ENCODE data around the gene ICE2. TPM values are rescaled to one million over a fixed set of nuclear protein-coding genes. Genes with fewer than 3 reads are reported as not detected.

Gene ICE2
- total and polyA plus RNA-seq, 5 donors from 2014 or later, result 37.1 to 52.2 (median 48.3) TPM

DNA sequence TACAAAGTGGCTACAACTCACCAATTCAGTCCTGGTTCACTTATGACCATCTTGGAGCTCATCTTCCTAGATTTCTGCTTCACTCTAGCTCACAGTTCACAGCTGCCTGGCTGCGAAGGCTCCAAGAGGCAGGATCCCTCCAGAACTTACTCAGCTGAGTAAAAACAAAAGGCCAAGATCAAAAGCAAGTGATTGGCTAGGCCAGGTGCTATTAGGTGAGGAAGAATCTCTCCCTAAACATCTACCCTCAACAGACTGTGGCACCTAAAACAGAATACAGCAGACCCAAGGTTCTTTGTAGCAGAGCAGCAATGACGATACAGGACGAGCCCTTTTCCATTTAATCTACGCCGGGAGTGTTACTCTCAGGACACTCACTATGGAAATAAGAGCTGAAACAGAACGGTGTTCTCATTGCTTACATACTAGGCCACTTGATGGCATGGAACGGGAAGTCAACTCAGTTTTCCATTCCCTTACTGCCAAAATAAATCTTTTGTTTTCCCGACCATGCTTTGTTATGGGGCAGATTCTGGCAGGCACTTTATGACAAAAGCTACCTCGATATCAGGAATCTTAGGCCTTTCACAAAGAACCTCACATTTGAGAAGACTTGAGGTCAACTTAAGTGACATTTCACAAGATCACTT, 901 bp downstream of the ICE2 start:
- DNase-seq, result peak in 1 of 3 donors; percentile 44
- H3K9me3 ChIP-seq (ENCODE audit: control insufficient read depth in 2 of 2, low read length in 2 of 2), result no peaks in the 10 kb centered on the region

DNA sequence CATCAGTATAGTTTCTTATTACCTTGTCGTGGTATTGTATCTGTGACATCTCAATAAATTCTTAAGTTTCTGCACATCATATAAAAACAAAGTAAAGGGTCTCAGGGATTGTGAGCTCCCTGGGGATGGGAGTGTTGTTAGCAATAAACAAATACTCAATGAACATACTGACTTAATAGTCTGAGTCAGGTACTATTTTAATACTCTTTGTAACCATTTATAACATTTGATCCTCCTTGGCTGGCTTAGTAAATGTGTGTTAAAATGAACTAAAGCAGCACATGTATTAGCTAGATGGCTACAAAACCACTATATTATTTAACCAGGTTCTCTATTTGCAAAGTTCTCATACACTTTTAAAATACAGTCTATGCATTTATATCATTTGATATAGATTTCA, 1.8 kb downstream of the ICE2 start:
- Mint-ChIP-seq H3K4me3 (peak overlapping the region in 3 of 4 donors; percentile 96 to 98 (median 97)), H3K27me3 (no peaks in the 10 kb centered on the region), H3K36me3 (peaks cover 19% of the 10 kb centered on the region), H3K27ac (peak overlapping the region in 1 of 3 donors; percentile 100), H3K9me3 (no peaks in the 10 kb centered on the region), H3K4me1 (peaks cover 29 to 79% (median 50%) of the 10 kb centered on the region in 4 donors)
- Histone ChIP-seq H3K4me1 (ENCODE audit: control insufficient read depth, insufficient read depth, low read length, poor library complexity, severe bottlenecking) (peaks cover 33% of the 10 kb centered on the region), H3K27ac (ENCODE audit: insufficient read depth, low read length, poor library complexity, severe bottlenecking) (no peak overlapping the region), H3K9me3 (ENCODE audit: control insufficient read depth in 2 of 2, low read length in 2 of 2) (no peaks in the 10 kb centered on the region), H3K4me3 (ENCODE audit: low read depth, low read length) (peak overlapping the region; percentile 87), H3K36me3 (ENCODE audit: control insufficient read depth, insufficient read depth, low read length) (peaks cover 27% of the 10 kb centered on the region), H3K27me3 (ENCODE audit: control insufficient read depth, insufficient read depth, low read length) (no peaks in the 10 kb centered on the region)
- ATAC-seq (ENCODE audit: low read depth in 2 of 2) (no peak), DNase-seq (no peak)

More for the DNA sequence above, 901 bp downstream of the ICE2 start:
- Histone ChIP-seq H3K27me3 (ENCODE audit: control insufficient read depth, insufficient read depth, low read length) (no peaks in the 10 kb centered on the region), H3K4me3 (ENCODE audit: low read depth, low read length) (peak overlapping the region; percentile 87), H3K4me1 (ENCODE audit: control insufficient read depth, insufficient read depth, low read length, poor library complexity, severe bottlenecking) (peaks cover 33% of the 10 kb centered on the region), H3K27ac (ENCODE audit: insufficient read depth, low read length, poor library complexity, severe bottlenecking) (peak overlapping the region; percentile 92), H3K36me3 (ENCODE audit: control insufficient read depth, insufficient read depth, low read length) (peaks cover 21% of the 10 kb centered on the region)
- Mint-ChIP-seq H3K9me3 (no peaks in the 10 kb centered on the region), H3K4me3 (peak overlapping the region; percentile 96 to 98 (median 98)), H3K4me1 (peaks cover 33 to 77% (median 51%) of the 10 kb centered on the region in 4 donors), H3K27me3 (no peaks in the 10 kb centered on the region), H3K36me3 (peaks cover 16% of the 10 kb centered on the region), H3K27ac (peak overlapping the region; percentile 98 to 100 (median 99))
- ATAC-seq (ENCODE audit: low read depth in 2 of 2), result no peak

GRCh38 chr15:60476713-60477112, 2.2 kb downstream of the ICE2 start:
- no peak overlapping the region for H3K27ac ChIP-seq (ENCODE audit: insufficient read depth, low read length, poor library complexity, severe bottlenecking)
- H3K27ac Mint-ChIP-seq, result peak overlapping the region in 1 of 3 donors; percentile 38

DNA sequence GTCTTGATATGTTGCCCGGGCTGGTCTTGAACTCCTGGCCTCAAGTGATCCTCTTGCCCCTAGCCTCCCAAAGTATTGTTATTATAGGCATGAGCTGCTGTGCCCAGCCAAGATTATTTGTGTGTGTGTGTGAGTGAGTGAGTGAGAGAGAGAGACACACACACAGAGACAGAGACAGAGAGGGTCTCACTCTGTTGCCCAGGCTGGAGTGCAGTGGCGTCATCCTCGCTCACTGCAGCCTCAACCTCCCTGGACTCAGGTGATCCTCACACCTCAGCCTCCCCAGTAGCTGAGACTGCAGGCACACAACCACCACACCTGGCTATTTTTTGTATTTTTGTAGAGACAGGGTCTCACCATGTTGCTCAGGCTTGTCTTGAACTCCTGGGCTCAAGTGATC, 5.8 kb downstream of the ICE2 start:
- ATAC-seq (ENCODE audit: low read depth in 2 of 2), result no peak

More at GRCh38 chr15:60476713-60477112, 2.2 kb downstream of the ICE2 start:
- H3K9me3 ChIP-seq (ENCODE audit: control insufficient read depth in 2 of 2, low read length in 2 of 2), result no peaks in the 10 kb centered on the region
- peak overlapping the region; percentile 87 for H3K4me3 ChIP-seq (ENCODE audit: low read depth, low read length)
- DNase-seq (no peak), ATAC-seq (ENCODE audit: low read depth in 2 of 2) (no peak)
- no peaks in the 10 kb centered on the region for H3K27me3 ChIP-seq (ENCODE audit: control insufficient read depth, insufficient read depth, low read length)
- Mint-ChIP-seq H3K9me3 (no peaks in the 10 kb centered on the region), H3K4me1 (peaks cover 24 to 77% (median 50%) of the 10 kb centered on the region in 4 donors), H3K27me3 (no peaks in the 10 kb centered on the region), H3K4me3 (peak overlapping the region in 3 of 4 donors; percentile 10 to 72 (median 39)), H3K36me3 (peaks cover 17% of the 10 kb centered on the region)
- H3K4me1 ChIP-seq (ENCODE audit: control insufficient read depth, insufficient read depth, low read length, poor library complexity, severe bottlenecking), result peaks cover 33% of the 10 kb centered on the region
- peaks cover 27% of the 10 kb centered on the region for H3K36me3 ChIP-seq (ENCODE audit: control insufficient read depth, insufficient read depth, low read length)

GRCh38 chr15:60471314-60471713, 7.6 kb downstream of the ICE2 start:
- H3K27ac Mint-ChIP-seq, result no peak overlapping the region

More for the DNA sequence above, 5.8 kb downstream of the ICE2 start:
- Histone ChIP-seq H3K9me3 (ENCODE audit: control insufficient read depth in 2 of 2, low read length in 2 of 2) (no peaks in the 10 kb centered on the region), H3K4me1 (ENCODE audit: control insufficient read depth, insufficient read depth, low read length, poor library complexity, severe bottlenecking) (peaks cover 14% of the 10 kb centered on the region), H3K27ac (ENCODE audit: insufficient read depth, low read length, poor library complexity, severe bottlenecking) (no peak overlapping the region), H3K27me3 (ENCODE audit: control insufficient read depth, insufficient read depth, low read length) (no peaks in the 10 kb centered on the region), H3K4me3 (ENCODE audit: low read depth, low read length) (no peak overlapping the region), H3K36me3 (ENCODE audit: control insufficient read depth, insufficient read depth, low read length) (peaks cover 50% of the 10 kb centered on the region)
- Mint-ChIP-seq H3K27ac (peak overlapping the region in 1 of 3 donors; percentile 27), H3K36me3 (peaks cover 30% of the 10 kb centered on the region), H3K4me3 (peak overlapping the region in 1 of 4 donors; percentile 17), H3K27me3 (no peaks in the 10 kb centered on the region), H3K4me1 (peaks cover 24 to 60% (median 45%) of the 10 kb centered on the region in 4 donors), H3K9me3 (no peaks in the 10 kb centered on the region)
- no peak for DNase-seq

GRCh38 chr15:60469893-60470641, 8.9 kb downstream of the ICE2 start:
- peaks cover 43% of the 10 kb centered on the region for H3K36me3 Mint-ChIP-seq
- ATAC-seq (ENCODE audit: low read depth in 2 of 2), result no peak
- peaks cover 70% of the 10 kb centered on the region for H3K36me3 ChIP-seq (ENCODE audit: control insufficient read depth, insufficient read depth, low read length)

More at GRCh38 chr15:60471314-60471713, 7.6 kb downstream of the ICE2 start:
- Mint-ChIP-seq H3K4me1 (peaks cover 21 to 42% (median 28%) of the 10 kb centered on the region in 4 donors), H3K27me3 (no peaks in the 10 kb centered on the region), H3K9me3 (no peaks in the 10 kb centered on the region), H3K36me3 (peaks cover 36% of the 10 kb centered on the region), H3K4me3 (no peak overlapping the region)
- ATAC-seq (ENCODE audit: low read depth in 2 of 2) (no peak), DNase-seq (no peak)
- H3K4me1 ChIP-seq (ENCODE audit: control insufficient read depth, insufficient read depth, low read length, poor library complexity, severe bottlenecking), result peaks cover 4% of the 10 kb centered on the region
- peaks cover 61% of the 10 kb centered on the region for H3K36me3 ChIP-seq (ENCODE audit: control insufficient read depth, insufficient read depth, low read length)
- H3K27ac ChIP-seq (ENCODE audit: insufficient read depth, low read length, poor library complexity, severe bottlenecking), result no peak overlapping the region
- no peaks in the 10 kb centered on the region for H3K9me3 ChIP-seq (ENCODE audit: control insufficient read depth in 2 of 2, low read length in 2 of 2)
- no peaks in the 10 kb centered on the region for H3K27me3 ChIP-seq (ENCODE audit: control insufficient read depth, insufficient read depth, low read length)
- H3K4me3 ChIP-seq (ENCODE audit: low read depth, low read length), result no peak overlapping the region

DNA sequence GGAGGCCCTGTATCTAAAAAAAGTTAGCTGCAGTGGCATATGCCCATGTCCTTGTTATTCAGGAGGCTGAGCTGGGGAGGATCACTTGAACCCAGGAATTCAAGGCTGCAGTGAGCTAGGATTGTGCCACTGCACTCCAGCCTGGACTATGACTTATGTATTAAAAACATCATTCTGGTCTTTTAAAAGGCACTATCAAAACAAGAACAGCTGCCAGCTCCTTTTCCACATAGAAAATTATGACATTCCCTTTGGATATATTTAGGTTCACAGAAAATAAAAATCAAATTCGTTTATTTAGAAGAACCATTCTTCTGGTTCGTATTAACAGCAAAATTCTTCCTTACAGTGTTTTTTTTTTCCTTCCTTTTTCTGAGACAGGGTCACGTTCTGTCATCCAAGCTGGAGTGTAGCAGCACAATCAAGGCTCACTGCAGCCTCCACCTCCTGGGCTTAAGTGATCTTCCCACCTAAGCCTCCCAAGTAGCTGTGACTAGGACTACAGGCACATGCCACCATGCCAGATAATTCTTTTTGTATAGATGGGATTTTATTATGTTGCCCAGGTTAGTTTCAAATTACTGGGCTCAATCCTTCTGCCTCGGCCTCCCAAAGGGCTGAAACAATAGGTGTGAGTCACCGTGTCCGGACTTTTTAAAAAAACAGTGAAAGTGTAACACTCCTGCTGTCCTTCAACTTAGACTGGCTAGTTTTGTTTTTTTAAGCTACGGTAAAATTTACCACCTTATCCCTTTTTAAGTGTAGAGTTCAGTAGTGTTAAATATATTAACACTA, 13.9 kb downstream of the ICE2 start:
- H3K36me3 Mint-ChIP-seq, result peaks cover 32% of the 10 kb centered on the region
- no peak overlapping the region for H3K4me3 Mint-ChIP-seq
- no peaks in the 10 kb centered on the region for H3K9me3 ChIP-seq (ENCODE audit: control insufficient read depth in 2 of 2, low read length in 2 of 2)
- DNase-seq (no peak), ATAC-seq (ENCODE audit: low read depth in 2 of 2) (no peak)
- H3K27ac ChIP-seq (ENCODE audit: insufficient read depth, low read length, poor library complexity, severe bottlenecking), result no peak overlapping the region
- no peak overlapping the region for H3K27ac Mint-ChIP-seq
- no peaks in the 10 kb centered on the region for H3K27me3 Mint-ChIP-seq
- no peaks in the 10 kb centered on the region for H3K4me1 ChIP-seq (ENCODE audit: control insufficient read depth, insufficient read depth, low read length, poor library complexity, severe bottlenecking)
- H3K4me3 ChIP-seq (ENCODE audit: low read depth, low read length), result no peak overlapping the region
- no peaks in the 10 kb centered on the region for H3K9me3 Mint-ChIP-seq
- H3K27me3 ChIP-seq (ENCODE audit: control insufficient read depth, insufficient read depth, low read length), result no peaks in the 10 kb centered on the region
- peaks cover 5 to 17% (median 6%) of the 10 kb centered on the region in 4 donors for H3K4me1 Mint-ChIP-seq
- H3K36me3 ChIP-seq (ENCODE audit: control insufficient read depth, insufficient read depth, low read length), result peaks cover 60% of the 10 kb centered on the region

More at GRCh38 chr15:60469893-60470641, 8.9 kb downstream of the ICE2 start:
- Mint-ChIP-seq H3K27me3 (no peaks in the 10 kb centered on the region), H3K27ac (peak overlapping the region in 1 of 3 donors; percentile 12), H3K9me3 (no peaks in the 10 kb centered on the region), H3K4me1 (peaks cover 20 to 35% (median 23%) of the 10 kb centered on the region in 4 donors), H3K4me3 (no peak overlapping the region)
- DNase-seq, result no peak
- Histone ChIP-seq H3K4me1 (ENCODE audit: control insufficient read depth, insufficient read depth, low read length, poor library complexity, severe bottlenecking) (no peaks in the 10 kb centered on the region), H3K4me3 (ENCODE audit: low read depth, low read length) (no peak overlapping the region), H3K27ac (ENCODE audit: insufficient read depth, low read length, poor library complexity, severe bottlenecking) (no peak overlapping the region), H3K27me3 (ENCODE audit: control insufficient read depth, insufficient read depth, low read length) (no peaks in the 10 kb centered on the region), H3K9me3 (ENCODE audit: control insufficient read depth in 2 of 2, low read length in 2 of 2) (no peaks in the 10 kb centered on the region)
